Activated CD4-positive, alpha-beta T cell treated with anti-CD3 and anti-CD28 coated beads, Interleukin-2, Interleukin-4, amounts not matched to agents 100 ng/mL and 50 ng/mL, durations not matched to agents 16 hours and 8 hours (primary cell): ENCODE measurements around the gene F2RL3.
"Not testable (repeated sequence)": the region's sequence is repeated elsewhere in the genome, so short reads cannot be mapped to it uniquely, and the experiment has no call there.

Experiments used
- DNase-seq: peaks from one replicate; pipeline ENCODE4 v3.0.0-alpha.2; 2020; ENCODE audit warnings: low spot score

Gene F2RL3

DNA sequence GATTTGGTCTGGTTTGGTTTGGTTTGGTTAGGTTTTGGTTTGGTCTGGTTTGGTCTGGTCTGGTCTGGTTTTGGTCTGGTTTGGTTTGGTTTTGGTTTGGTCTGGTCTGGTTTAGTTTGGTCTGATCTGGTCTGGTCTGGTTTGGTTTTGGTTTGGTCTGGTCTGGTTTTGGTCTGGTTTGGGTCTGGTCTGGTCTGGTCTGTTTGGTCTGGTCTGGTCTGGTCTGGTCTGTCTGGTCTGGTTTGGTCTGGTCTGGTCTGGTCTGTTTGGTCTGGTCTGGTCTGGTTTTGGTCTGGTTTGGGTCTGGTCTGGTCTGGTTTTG, 13.9 kb upstream of the F2RL3 start:
- DNase-seq: not testable (repeated sequence)

DNA sequence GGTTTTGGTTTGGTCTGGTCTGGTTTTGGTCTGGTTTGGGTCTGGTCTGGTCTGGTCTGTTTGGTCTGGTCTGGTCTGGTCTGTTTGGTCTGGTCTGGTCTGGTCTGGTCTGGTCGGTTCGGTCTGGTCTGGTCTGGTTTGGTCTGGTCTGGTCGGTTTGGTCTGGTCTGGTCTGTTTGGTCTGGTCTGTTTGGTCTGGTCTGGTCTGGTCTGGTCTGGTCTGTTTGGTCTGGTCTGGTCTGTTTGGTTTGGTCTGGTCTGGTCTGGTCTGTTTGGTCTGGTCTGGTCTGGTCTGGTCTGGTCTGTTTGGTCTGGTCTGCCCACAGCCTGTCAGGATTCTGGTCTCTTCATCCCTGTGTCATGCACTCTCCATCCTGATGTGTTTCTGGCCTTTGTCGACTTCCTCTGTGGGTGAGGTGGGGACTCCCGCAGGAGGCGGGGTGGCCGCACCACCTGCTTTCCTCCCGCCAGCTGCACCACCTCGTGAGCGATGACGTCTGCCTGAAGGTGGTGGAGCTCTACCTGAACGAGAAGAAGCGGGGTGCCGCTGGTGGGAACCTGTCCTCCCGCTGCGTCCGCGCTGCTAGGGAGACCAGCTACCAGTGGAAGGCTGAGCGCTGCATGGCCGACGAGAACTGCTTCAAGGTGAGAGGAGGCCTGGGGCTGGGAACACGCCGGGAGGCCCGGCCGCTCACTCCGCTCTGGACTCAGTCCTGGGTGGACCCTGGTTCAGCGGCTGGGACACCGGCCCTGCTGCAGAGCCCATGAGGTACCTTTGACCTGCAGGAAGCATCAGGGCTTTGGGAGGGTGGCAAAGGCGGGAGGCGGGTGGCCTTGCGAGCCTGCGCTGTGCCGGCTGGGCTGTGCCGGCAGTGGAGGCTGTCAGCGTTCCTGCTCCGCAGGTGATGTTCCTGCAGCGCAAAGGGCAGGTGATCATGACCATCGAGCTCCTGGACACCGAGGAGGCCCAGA, 12.9 kb upstream of the F2RL3 start:
- DNase-seq: no peak

DNA sequence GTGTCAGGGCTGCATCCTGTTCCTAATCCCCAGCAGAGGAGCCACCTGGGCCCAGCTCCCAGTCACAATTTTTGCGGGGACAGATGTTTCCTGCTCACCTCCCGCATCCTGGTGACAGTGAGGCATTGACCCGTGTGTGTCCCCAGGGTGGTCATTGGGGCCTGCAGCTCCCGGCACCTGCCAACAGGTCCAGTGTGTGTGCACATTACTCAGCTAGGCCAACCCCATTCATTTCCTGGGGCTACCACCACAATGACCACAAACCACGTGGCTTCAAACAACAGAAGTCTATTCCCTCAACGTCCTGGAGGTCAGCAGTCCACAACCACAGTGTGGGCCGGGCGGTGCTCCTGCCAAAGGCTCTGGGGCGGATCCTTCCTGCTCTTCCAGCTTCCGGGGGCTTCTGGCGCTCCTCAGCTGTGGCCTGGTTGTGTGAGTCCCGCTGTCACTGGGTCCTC, 11.9 kb upstream of the F2RL3 start:
- no peak for DNase-seq

DNA sequence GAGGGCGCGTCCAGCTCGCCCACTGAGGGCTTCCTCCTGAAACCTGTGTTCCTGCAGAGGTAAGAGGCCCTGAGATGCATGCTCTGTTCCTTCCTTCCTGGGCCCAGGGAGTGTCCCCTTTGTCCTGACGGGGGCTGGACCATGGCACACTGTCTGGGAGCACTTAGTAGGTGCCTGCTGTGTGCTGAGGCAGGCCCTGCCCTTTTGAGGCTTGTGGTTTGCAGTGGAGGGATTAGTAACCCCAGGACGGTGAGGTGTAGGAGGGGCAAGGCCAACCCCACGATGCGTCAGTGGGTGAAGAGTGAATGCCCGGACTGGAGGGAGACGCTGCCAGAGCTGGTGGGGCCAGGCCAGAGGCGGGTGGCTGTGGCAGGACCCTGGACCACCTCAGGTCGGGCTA, 11.2 kb upstream of the F2RL3 start:
- DNase-seq: no peak

DNA sequence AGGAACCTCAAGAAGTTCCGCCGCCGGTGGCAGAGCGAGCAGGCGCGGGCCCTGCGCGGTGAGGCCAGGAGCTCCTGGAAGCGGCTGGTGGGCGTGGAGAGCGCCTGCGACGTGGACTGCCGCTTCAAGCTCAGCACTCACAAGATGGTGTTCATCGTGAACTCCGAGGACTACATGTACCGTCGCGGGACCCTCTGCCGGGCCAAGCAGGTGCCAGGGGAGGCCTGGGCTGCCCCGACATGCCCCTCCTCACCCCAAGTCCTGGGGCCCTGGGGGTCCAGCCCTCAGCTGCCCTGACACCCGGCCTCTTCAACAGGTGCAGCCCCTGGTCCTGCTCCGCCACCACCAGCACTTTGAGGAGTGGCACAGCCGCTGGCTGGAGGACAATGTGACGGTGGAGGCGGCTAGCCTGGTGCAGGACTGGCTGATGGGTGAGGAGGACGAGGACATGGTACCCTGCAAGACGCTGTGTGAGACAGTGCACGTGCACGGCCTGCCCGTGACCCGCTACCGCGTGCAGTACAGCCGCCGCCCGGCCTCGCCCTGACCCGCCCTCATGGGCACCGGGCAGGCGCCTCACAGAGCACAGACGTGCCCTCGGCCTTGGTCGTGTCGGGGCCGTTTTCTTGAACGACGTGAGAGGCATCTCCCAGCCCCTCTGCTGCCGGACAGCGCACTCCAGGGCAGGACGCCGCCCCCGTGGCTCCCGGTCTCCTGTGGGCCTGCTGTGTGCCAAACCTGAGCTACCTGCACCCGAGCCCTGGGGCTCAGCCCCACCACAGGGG, 10.4 kb upstream of the F2RL3 start:
- no peak for DNase-seq

DNA sequence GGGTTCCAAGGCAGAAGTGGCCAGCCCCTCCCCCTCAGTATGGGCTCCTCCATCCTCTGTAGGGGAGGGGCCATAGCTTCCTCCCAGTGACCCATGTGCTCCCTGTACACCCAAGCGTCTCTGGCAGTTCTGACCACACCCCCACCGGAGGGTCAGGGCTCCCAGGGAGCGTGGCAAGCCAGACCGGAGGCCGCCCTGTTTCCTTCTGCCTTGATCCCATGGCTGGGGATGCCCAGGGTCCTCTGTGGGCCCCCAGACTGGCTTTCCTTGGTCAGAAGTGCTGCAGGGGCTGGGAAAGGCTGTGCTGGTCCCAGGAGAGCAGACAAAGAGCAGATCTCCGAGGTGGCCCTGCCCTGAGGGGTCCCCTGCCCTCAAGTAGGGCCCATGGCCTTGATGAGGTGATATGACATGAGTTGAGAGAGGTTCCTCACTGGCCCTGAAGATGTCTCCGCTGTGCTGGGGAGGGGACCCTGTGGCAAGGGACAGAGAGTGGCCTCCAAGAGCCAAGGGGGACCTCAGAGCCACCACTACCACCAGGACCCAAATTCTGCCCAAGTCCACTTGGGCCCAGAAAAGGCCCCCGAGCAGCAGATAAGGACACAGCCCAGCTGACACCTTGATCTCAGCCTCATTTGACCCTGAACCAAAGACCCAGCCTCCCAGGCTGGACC, 7.8 kb upstream of the F2RL3 start:
- no peak for DNase-seq

DNA sequence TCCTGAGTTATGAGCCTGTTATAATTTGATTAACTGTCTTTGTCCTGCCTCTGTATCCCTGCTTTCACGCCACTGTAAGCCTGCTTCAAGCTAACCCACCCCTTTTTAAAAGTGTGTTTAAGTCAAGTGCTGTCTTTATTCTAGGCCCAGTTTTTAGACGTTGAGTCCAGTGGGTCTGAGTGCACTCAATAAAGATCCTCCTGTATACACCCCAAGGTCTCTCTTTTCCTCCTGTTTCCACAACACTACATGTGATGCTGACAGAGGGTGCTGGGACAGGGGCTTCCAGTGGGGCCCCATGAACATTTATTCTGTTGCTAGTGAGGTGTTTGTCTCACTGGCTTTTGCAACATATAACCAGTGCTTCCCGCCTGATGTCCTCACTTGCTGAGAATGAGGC, 6.7 kb upstream of the F2RL3 start:
- DNase-seq: no peak

DNA sequence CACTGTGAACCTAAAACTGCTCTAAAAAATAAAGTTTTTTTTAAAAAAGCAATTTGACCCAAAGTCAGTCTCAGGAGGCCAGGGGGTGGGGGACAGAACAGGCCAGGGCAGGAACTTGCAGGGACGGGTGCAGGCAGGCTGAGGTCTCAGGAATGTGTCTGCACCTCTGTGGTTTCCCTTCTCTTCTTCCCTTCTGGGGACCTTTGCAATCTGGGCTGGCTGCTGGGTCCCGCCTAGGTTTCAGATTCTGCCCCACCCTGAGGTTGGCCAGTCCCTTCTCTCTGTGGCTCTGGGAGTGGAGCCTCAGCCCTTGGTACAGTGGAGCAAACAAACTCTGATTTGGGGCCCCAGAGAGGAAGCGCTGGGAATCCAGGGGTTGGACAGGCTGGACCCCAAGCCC, 5.3 kb upstream of the F2RL3 start:
- DNase-seq: no peak

DNA sequence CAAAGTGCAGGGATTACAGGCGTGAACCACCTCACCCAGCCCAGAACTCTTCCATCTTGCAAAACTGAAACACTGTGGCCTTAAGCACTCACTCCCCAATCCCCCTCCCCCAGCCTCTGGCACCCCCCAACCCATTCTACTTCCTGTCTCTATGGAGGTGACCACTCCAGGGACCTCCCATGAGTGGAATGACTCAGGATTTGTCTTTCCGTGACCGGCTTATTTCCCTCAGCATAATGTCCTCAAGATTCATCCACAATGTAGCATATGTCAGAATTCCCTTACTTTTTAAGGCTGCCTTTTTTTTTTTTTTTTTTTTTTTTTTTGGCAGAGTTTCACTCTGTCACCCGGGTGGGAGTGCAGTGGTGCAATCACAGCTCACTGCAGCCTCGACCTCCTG, 3.6 kb upstream of the F2RL3 start:
- DNase-seq: no peak

DNA sequence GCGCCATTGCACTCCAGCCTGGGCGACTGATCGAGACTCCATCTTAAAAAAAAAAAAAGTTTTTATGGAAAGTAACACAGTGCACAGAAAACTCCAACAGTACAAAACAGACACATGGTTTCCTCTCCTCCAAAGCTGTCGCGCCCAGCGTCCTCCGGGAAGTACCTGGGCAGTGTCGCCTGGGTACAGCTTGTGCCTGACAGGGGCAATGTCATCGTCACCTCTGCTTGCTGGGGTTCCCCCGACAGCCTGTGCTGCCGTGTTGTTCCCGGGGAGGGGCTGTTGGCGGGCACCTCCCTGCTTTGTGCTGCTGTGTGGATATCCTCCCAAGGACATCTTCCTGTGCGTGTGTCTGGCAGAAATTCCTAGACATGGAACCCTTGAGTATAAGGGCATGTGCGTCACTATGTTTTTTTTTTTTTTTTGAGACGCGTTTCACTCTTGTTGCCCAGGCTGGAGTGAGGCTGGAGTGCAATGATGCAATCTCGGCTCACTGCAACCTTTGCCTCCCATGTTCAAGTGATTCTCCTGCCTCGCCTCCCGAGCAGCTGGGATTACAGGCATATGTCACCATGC, 2.4 kb upstream of the F2RL3 start:
- no peak for DNase-seq

DNA sequence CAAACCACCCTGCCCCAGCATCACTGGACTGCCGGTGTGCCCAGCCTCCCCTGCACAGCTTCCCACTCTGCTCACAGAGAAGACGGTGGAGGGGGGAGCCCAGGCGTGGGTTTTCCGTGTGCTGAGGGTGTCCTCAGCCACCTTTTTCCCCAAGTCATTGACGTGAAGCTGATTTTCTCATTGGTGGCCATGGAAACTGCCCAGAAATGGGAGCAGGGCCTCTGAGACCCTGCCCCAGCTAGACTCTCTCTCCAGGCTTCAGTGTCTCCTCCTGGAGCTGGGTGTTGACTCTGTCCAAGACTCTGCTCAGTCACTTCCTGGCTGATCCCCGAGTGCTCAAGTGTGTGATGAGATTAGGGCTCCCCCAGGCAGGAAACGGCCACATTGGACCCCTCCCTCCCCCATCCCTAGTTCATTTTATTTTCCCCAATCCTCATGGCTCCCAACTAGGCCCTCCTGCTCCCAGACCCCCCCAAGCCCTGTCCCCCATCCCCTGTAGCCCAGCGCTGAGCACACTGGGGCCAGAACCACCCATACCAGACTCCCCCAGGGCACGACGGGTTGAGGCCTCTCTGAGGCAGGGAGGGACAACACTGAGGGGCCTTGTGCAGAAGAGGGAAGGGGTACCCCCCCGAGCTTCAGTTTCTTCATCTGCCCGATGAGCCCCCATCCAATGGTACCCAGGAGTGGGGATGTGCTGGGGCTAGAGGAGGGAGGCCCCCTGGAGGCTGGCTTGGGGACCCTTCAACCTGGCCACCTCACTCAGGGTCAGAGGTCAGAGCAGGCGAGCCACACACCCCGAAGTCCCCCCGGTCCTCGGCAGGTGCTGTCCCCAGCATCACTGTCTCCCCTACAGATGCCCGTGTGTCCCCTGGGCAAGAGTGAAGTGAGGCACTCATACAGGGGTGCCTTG, 1.2 kb upstream of the F2RL3 start:
- no peak for DNase-seq

DNA sequence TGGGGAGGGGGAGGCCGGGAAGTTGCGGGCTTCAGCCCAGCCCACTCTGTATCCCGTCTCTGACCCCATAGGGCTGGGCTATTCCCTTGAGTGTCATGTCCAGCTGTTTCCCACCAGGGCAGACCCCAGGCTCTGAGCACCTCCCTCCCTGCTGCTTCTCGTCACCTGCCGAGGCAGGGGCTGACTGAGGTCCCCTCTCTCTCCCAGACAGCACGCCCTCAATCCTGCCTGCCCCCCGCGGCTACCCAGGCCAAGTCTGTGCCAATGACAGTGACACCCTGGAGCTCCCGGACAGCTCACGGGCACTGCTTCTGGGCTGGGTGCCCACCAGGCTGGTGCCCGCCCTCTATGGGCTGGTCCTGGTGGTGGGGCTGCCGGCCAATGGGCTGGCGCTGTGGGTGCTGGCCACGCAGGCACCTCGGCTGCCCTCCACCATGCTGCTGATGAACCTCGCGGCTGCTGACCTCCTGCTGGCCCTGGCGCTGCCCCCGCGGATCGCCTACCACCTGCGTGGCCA, 625 bp downstream of the F2RL3 start:
- DNase-seq: no peak

DNA sequence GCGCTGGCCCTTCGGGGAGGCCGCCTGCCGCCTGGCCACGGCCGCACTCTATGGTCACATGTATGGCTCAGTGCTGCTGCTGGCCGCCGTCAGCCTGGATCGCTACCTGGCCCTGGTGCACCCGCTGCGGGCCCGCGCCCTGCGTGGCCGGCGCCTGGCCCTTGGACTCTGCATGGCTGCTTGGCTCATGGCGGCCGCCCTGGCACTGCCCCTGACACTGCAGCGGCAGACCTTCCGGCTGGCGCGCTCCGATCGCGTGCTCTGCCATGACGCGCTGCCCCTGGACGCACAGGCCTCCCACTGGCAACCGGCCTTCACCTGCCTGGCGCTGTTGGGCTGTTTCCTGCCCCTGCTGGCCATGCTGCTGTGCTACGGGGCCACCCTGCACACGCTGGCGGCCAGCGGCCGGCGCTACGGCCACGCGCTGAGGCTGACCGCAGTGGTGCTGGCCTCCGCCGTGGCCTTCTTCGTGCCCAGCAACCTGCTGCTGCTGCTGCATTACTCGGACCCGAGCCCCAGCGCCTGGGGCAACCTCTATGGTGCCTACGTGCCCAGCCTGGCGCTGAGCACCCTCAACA, 1.2 kb downstream of the F2RL3 start:
- DNase-seq: no peak

DNA sequence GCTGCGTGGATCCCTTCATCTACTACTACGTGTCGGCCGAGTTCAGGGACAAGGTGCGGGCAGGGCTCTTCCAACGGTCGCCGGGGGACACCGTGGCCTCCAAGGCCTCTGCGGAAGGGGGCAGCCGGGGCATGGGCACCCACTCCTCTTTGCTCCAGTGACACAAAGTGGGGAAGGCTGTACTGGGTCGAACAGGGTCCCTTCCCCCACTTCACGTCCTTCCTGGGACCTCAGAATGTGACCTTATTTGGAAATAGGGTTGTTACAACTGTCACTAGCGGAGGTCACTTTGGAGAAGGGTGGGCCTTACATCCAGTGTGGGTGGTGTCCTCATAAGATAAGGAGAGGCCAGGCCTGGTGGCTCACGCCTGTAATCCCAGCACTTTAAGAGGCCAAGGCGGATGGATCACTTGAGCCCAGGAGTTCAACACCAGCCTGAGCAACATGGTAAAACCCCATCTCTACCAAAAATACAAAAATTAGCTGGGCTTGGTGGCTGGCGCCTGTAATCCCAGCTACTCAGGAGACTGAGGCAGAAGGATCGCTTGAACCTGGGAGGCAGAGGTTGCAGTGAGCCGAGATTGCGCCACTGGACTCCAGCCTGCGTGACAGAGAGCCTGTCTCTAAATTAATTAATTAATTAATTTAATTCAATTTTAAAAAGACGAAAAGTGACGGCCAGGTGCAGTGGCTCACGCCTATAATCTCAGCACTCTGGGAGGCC, 1.8 kb downstream of the F2RL3 start:
- DNase-seq: no peak

DNA sequence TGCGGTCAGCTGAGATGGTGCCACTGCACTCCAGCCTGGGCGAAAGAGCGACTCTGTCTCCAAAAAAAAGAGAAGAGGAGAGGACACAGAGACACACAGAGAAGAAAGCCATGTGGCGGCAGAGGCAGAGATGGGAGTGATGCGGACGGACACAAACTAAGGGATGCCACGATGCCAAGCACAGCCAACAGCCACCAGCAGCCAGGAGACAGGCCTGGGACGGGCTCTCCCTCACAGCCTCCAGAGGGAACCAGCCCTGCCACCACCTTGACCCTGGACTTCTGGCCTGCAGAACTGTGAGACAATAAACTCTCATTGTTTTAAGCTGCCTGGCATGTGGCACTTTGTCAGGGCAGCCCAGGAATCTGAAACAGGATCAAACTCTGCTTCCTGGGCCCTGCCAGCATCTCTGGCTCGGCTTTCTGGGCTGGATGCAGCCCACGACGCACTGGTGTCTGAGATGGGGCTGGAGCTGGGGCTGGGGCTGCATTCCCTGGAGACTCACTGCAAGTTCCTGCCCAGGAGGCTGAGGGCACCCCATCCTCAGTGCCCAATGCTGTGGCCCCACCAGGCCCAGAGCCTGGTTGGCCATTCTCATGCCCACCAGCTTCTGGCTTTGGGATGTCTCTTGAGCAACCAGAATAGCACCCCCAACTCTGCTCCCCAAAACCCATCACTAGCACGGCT, 3.0 kb downstream of the F2RL3 start:
- DNase-seq: no peak

DNA sequence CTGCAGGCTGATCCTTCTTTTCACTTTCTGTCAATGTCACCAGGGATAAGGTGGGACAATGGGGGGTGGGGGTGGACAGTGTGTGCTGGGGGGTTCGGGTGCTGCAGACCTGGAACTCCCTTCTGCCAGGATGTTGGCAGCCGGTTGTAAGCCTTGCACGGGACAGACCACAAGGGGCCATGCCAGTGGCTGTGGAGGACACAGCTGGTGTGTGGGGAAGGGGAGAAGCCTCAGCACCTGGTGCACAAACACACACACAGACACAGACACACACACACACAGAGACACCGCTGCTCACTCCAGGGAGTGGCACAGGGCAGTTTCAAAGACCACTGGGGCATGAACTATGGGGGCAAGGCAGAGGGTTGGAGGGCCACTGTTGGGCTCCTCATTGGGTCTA, 3.6 kb downstream of the F2RL3 start:
- DNase-seq: no peak

DNA sequence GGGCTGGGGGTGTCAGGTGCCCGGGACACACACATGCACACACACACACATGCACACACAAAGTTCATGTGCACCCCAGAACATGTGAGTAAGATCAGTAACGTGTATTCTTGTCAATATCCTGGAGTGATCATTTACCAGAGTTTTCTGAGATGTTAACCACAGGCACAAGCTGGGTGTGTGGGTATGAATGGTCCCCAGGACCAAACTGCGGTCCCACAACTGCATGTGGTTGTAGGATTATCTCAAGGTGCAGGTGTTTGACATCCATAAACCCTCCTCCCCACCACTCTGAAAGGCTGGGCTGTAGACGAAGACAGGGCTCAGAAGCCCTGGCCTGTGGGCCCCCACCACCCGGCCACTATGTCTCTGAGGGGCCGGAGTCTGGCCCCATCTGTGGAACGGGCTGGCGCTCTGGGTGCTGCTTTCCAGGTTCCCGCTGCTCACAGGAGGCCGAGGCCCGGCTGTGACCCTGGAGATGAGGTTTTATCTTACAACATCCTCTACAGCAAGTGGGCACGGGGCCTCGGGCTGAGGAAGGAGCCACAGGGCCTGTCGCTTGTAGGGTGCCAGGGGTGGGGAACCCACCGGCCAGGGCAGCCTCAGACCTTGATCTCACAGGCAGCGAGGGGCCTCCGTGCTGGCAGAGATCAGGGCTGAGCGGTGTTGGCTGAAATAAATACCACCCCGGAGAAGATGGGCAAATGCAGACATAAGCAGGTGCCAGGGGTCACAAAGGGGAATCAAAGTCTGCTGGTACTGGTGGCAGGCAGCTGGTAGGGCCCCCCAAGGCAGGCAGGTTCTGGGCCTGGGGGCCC, 4.3 kb downstream of the F2RL3 start:
- no peak for DNase-seq

DNA sequence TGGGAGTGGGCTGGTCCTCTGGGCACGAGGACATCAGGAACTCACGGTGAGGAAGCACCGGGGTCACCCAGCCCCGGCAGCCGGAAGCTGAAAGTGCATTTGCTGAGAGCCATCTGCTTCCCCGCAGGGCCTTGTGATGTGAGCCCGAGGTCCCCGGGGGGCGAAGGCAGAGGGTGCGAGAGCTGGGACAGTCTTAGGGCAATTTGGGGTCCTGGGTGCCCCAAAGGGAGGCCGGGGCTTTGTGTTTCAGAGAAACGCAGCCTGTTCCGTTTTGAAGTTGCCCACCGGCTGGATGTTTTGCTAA, 4.8 kb downstream of the F2RL3 start:
- DNase-seq: no peak

DNA sequence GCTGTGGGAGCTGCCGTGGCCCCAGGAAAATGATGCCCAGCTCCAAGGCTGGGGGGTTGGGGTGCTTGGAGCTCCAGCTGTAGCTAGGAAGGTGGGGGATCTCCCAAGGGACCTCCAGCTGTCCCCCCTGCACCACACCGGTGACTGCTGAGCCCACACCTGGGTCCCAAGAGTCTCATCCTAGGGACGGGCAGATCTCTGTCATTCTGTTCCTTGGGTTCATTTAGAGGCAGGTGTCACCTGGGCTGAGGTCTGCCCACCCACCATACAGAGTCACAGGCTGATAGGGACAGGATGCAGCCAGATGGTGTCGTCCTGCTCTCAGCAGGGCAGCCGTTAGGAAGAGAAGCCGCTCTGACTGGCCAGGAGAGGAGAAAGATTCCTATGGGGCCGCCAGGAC, 5.3 kb downstream of the F2RL3 start:
- DNase-seq: no peak
